HG03575 (cell line): Measurements from ENCODE around the gene YIF1B.

Source experiments
- ATAC-seq: cut with Tn5 transposase; IDR thresholded peaks from one replicate; pipeline ENCODE4 v1.9.1; 2021; ENCODE audit not compliant: unreplicated experiment, insufficient number of reproducible peaks, low FRiP score; ENCODE audit errors: extremely low read depth

The YIF1B gene

DNA sequence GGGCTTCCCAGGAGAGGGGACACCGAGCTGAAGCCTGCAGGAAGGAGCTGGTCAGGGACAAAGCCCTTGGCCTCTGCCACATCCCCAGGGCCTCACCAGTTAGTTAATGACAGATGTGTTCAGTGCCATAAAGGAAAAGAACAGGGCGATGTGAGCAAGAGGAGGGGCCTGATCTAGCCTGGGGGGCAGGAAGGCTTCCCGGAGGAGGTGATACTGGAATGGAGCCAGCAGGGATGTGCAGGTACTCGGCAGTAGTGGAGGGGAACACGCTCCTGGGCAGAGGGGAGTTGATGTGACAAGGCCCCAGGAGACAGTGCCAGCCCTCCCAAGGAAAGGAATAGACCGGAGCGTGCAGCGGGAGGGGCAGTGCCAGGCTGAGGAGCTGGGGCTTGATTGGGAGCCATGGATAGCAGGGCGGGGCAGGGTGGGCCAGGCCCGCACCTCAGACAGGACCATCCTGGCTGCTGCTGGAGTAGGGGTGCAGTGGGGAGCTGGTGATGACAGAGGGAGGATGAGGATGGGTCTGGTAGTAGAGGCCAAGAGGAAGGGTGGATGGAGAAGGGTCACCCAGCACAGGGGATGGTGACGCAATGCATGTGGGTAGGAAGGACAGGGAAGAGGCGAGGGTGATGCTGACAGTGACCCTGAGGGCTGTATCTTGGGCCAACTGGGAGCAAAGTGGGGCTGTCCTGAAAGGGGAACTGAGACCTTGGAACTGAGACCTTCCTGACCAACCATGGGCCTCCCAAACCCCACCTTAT is 7.6 kb downstream of the YIF1B start:
- ATAC-seq = no peak

DNA sequence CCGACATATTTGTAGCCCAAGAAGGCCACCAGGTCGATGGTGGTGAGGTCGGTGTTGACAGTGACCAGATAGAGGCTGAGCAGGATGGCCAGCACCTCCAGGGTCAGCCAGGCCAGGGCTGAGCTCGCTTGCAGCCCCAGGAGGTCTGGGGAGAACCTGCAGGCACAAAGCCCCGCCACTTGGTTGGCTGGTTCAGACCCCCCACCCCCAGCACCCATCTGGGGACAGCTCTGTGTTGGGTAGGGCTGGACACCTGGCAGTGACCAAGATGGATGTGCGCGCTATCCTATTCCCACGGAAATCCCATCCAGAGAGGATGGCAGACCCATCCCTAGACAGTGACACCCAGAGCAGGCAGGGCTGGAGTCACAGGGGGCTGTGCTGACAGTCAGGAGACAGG is 8.2 kb downstream of the YIF1B start:
- no peak for ATAC-seq

DNA sequence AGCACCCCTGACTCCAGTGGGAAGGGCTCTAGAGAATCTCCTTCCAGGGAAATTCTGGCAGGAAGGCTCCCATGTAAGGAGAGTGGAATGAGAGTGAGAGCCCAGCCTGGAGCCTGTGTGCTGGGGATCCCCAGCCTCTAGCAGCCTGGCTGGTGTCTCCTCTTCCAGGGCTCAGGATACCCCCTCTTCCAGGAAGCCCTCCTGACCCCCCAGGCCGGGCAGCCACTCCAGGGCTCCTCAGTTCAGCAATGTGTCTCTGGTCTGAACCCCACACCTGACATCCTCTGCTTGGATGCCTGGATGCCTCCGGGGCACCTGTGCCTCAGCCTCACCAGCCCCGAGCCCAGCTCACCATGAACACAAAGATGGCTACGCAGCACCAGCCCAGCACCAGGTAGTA is 8.7 kb downstream of the YIF1B start:
- no peak for ATAC-seq

DNA sequence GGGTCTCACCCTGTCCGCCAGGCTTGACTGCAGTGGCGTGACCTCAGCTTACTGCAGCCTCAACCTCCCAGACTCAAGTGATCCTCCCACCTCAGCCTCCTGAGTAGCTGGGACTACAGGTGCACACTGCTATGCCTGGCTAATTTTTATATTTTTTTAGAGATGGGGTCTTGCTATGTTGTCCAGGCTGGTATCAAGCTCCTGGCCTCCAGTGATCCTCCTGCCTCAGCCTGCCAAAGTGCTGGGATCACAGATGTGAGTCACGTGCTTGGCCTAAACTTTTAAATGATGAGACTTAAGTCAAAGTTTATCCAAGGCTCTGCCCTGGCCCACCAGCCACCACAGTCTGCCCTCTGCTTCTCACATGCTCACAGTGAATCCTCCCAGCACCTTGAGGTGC is 9.5 kb downstream of the YIF1B start:
- no peak for ATAC-seq

DNA sequence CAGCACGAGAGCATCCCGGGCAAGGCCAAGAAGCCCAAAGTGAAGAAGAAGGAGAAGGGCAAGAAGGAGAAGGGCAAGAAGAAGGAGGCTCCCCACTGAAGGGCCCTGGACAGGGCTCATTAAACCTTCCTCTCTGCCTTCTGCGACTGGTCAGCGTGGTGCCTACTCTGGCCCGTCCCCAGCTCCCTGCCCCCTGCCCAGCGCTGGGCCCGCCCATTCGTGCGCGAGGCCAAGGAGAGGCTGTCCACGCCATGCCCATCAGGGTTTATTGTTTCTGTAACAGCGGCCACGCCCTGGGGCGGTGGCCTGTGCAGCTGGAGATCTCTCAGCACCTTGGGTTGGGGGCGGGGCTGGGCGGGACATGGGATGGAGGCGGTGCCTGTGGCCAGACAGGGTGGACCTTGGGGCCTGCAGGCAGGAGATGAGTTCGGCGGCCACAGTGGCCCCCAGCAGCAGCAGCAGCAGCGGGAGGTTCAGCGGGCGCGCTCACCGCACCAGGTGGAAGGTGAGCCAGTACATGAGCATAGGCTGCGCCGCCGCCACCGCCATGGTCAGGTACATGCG is 10.8 kb downstream of the YIF1B start:
- no peak for ATAC-seq

DNA sequence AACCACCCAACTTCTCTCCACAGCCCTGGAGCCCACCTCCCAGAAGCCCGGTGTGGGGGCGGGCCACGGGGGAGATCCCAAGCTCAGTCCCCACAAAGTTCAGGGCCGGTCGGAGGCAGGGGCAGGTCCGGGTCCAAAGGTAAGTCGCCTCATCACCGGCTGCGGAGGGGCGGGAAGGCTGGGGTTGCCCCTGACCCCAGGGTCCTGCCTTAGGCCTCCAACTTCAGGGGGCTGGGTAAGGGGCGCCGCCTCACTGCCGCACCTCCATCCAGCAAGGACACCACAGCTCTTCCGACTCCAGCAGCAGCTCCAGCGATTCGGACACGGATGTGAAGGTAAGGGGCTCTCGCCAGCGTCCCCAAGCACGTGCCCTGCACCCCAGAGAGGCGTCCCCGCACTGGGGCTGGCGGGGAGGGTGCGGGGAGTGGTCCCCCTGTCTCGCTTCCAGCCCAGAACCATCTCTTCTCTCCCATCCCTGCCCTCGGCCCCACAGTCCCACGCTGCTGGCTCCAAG is 11.3 kb downstream of the YIF1B start:
- no peak for ATAC-seq

DNA sequence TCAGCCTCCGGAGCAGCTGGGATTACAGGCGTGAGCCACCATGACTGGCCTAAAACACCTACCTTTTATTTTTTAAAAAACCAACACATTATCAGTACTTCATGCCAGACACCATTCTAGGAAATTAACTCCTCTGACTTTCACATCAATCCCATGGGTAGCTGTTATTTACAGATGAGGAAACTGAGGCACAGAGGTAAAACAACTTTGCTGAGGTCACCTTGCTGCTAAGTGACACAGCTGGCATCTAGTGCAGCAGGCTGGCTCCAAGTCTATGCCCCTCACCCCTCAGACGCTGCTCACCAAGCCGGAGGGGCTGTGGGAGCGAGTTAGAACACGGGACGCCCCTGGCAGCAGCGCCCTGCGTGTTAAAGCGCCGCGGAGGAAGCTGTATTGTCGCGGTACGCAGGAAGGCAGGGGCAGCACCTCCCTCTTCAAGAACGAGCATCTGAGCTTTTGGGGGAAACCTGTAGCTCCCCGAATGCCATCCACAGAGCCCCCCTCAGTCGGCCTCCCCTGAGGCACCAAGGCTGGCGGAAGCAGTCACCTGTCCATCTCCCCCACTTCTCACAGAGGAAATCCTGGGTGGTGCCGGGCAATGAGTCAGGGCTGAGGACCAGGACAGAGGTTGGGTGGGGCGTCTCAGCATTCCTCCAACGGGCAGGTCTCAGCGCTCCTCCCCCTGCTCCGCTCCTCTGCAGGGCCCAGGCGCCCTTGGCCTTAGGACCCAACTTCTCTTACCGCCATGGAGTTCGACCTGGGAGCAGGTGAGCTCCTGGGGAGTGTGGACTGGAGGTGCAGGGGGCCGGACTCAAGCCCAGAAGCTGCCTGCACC is 12.0 kb downstream of the YIF1B start, which contains the start of gene C19orf33:
C19orf33 (plus strand) TSS at position 735 of the 835 bp plus-strand sequence; CDS start at position 746, 11 bp downstream.
- ATAC-seq = no peak

DNA sequence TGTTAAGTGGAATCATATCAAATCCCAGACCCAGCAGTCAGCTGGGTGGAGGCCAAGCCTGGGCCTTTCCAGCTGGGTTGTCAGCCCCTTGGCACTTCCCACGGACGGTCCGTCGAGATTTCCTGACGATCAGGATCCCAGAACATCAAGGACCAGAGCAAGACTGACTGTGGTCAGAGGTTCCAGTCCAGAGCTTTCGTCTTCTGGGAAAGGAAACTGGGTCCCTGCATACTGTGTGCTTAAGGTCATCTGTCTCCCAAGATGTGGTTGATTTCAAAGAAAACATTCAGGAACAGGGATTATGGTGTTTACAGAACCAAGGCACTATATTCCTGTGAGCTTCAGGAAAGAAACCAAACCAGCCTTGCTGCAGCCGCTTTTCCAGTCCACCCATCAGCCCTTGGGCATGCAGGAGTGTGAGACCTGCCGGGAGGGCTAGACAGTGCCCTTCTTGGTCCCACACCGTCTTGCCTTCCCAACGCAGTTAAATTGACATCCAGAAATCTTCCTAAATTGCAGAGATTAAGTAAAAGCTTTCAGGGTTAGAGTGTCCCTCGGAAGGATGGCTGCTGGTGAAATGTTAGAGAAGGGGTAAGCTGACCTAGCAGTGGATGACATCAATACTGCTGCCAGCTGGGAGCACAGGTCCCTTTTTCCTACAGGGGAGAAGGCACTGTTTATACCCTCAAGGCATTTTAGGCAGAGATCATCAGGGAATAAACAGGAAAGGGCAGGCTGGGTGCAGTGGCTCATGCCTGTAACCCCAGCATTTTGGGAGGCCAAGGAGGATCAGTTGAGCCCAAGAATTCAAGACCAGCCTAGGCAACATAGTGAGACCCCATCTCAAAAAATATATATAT is 16.7 kb downstream of the YIF1B start:
- no peak for ATAC-seq

DNA sequence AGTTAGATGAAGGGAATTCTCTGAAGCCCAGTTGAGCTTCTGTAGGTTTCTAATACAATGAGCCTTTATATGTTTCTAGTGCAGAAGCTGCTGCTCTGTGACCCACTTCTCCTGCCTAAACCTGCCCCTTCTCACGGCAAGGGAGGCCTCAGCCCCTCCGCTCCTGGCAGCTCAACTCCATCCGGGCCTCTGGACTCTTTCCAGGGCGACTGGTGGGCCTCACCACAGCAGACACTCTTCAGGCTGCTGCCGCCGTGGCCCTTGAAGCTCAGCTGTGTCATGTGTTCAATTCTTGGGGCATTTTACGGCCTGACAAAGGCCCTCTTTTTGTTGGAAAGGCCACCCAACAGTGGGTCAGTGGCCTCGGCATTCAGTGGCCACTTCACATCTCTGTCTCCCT is 21.7 kb downstream of the YIF1B start:
- ATAC-seq = no peak

DNA sequence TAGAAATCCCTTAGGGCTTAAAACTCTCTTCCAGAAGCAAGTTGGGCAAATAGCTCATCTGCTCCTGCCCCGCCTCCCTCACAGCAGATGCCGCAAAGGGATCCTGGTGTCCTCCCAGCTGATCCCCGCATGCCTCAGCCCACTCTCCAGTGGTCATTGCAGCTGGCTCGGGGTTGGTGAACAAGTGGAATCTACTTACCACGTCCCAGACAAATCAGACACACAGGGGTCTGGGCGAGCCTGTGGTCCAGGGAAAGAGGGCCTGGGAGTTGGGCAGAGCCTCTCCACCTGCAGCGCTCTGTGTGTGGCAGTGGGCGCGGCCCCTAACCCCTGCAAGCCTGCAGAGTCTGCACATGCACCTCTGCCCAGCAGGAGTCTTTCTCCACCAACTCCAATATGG is 22.5 kb downstream of the YIF1B start:
- ATAC-seq = no peak

DNA sequence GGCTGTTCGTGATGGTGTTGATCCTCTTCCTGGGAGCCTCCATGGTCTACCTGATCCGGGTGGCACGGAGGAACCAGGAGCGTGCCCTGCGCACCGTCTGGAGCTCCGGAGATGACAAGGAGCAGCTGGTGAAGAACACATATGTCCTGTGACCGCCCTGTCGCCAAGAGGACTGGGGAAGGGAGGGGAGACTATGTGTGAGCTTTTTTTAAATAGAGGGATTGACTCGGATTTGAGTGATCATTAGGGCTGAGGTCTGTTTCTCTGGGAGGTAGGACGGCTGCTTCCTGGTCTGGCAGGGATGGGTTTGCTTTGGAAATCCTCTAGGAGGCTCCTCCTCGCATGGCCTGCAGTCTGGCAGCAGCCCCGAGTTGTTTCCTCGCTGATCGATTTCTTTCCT is 23.9 kb downstream of the YIF1B start:
- ATAC-seq = no peak

DNA sequence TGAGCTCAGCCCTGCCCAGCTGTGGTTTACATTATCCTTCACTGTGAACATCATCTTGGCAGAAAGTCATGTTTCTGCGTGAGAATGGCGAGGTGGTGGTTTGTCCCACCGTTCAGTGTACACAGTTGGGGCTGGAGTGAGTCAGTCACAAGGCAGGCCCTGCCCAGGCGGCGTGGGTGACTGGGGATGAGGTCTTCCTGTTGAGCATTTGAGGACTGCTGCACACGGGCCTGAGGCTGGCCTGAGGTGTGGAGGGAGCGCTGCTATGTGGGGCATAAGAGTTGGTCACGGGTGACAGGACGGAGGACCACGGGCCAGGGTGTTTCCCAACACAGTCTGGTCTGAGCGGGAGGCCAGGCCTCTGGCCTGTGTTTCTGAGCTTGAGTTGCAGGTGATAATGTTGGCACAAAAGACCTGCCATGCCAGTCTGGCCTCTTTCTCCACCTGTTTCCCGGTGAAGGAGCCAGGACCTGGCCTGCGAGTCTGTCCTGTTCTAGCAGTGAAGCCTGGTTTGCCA is 25.1 kb downstream of the YIF1B start:
- ATAC-seq = no peak

DNA sequence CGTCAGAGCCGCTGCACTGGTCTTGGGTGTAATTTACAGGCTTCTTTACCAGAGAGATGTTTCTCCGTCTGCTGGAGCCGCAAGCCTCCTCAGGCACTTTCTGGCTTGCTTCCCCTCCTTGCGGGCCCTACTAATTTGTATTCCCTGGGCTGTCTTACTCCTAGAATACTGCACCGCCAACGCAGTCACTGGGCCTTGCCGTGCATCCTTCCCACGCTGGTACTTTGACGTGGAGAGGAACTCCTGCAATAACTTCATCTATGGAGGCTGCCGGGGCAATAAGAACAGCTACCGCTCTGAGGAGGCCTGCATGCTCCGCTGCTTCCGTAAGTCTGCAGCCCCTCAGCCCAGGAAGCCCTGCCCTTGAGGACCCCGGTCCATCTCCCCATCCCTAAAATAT is 25.8 kb downstream of the YIF1B start:
- ATAC-seq = no peak

DNA sequence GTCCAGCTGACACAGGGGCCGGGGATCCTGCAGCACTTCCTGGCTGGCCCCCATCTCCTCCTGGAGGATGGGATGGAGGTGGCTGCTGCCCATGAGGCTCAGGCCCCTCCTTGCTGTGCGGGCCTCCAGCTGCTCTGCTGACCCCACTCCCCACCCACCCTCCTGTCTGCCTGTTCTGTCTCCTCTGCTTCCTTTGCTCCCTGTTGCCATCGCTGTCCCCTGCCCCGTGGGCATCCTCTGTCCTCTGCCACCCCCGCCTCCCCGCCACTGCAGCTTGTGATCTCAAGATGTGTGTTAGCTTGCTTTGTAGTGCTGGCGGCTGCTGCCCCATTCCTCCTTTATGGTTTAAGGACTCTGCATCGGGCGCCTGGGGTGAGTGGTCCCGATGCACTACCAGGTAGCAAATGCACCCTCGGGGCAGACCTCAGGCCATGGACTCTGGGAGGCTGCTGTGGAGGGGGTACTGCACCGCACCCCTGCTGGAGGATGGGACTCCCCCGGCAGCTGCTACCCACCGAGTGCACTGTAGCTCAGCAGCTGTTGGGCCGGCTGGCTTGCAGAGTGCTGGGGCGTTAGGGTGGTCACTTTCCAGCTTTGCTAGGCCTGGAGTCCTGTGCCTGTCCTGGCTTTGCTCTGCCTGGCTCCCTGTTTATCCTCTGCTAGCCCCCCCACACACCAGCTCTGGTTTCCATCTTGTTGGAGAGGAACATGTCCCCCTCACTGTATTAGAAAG is 27.5 kb downstream of the YIF1B start:
- ATAC-seq = no peak

DNA sequence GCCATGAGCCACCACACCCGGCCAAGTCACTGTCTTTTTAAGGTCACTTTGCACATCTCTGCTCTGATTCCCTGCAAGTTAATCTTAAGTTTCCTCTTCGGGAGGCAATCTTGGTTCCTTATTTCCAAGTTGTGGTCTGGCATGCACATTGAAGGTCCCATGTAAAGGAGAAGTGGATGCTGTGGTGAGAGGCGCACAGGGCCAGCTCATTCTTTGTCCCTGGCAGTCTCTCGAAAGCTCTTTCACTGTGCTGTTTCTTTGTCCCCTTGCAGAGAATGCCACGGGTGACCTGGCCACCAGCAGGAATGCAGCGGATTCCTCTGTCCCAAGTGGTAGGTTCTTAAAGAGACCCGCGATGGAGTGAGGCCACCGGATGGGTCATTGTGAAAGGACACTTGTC is 28.1 kb downstream of the YIF1B start:
- ATAC-seq = no peak

DNA sequence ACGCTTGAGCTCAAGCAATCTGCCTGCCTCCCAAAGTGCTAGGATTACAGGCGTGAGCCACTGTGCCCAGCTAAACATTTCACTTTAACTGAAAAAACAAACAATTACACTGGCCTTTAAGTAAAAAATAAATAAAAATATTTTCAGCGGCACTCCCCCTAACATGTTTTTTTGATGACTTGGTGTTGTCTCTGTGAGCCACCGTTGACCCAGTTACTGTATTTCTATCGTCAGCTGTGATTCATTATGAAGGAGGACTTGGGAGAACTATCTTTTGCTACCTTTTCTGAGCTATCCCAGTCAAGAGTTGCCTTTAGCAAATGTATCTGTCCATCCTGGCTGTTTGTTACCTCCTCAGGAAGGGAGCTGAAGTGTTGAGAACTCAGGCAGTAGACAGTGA is 30.2 kb downstream of the YIF1B start:
- no peak for ATAC-seq

DNA sequence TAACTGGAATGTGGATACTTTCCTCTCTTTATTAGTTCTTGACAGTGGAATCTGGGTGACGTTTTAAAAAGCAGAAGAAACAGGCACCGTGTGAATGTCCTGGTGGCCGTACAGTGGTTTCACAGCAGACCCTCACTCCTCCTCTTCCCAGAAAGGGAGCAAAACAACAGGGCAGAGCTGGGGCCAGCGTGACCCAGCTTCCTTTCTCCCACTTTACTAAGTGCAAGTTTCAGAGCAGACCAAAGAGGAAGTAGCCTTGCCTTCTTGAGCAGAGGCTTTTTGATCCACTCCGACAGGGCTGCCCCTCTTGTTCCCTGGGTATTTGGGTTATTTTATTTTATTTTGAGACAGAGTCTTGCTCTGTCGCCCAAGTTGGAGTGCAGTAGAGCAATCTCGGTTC is 31.3 kb downstream of the YIF1B start:
- no peak for ATAC-seq

DNA sequence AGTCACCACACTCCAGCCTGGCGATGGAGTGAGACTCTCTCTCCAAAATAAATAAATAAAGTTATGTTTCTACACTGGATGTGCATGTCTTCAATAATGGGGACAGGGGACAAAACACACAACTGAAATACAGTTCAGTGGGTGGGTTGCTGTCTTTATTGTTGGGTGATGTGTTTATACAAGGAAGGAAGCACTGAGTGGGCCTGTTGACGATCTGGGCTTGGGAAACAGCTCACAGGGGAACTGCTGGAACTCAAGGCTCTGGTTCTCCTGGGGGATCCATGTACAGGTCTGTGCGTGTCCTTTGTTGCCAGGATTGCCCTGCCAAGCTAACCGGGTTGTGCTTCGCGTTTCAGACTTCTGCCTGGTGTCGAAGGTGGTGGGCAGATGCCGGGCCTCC is 32.5 kb downstream of the YIF1B start:
- no peak for ATAC-seq
